HG02852 (cell line): Measurements from ENCODE around the gene MRPS5.

Source experiments
- ATAC-seq: cut with Tn5 transposase; IDR thresholded peaks from one replicate; pipeline ENCODE4 v1.9.1; 2021; ENCODE audit warnings: mild to moderate bottlenecking, moderate library complexity; ENCODE audit not compliant: unreplicated experiment

The MRPS5 gene

DNA sequence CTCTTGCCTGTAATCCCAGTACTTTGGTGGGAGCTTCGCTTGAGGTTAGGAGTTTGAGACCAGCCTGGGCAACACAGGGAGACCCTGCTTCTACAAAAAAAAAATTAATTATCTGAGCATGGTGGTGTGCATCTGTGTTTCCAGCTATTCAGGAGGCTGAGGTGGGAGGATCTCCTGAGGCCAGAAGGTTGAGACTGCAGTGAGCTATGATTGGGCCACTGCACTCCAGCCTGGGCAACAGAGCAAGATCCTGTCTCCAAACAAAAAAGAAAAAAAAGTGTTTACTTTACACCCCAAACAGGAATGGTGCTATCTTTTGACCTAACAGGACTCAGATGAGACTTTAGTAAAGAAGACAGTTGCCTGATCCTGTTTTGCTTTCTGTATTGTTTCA lies 60.5 kb downstream of the MRPS5 start:
- no peak for ATAC-seq

DNA sequence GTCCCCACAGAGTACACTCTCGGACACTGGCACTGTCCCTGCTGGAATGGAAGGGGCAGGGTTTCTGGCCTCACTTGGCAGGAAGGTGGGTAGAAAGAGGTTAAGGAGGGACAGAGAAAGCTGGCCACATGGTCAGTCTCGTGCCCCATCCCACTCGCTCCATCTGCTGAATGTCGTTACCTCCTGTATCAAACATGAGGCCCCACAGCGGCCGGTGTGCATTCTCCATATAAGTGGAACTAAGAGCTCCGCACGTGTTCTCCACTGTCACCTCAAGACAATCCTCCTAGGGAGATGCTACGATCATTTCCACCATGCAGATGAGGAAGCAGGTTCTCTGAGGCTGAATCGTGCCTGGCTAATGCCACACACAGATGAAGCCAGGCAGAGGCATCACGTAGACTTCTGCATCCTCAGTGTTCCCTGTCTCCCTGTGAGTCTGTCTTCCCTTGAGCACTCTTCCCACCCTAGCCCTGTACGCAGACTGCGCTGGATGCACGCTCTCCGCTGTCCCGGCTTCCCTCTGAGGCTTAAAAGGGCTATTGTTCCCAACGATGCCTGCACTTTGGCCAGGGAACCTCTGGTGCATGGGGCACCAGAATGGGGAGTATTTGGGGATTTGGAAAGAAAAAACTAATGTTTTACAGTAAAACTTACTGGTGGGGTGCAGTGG lies 61.0 kb downstream of the MRPS5 start:
- no peak for ATAC-seq

GRCh38 chr2:95059656-95060370 lies 61.8 kb downstream of the MRPS5 start:
- ATAC-seq: no peak

- ATAC-seq: no peak
These were observed 62.5 kb downstream of the MRPS5 start for GRCh38 chr2:95058989-95059641.

DNA sequence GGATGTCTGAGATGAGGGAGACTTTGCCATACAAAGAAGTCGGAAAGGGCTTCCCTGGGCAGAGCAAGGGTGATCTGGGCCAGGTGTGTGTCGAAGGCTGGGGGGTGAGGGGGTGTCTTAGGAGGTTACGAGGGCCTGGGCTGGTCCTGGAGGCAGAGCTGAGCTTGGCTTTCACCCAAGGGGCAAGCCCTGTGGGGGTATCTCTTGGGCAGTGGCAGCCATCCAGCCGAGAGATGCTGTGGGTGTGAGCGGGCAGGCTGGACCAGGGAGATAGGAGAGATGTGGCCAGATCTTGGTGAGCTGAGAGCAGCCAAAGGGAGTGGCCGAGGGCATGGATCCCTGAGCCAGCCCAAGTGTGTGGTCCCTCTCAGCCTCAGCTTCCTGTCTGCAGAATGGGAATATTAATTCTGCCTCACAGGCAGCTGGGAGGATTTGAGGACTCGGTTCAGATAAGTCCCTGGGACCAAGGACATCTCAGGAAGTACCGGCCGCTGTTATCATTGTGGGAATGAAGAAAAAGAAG lies 63.1 kb downstream of the MRPS5 start:
- no peak for ATAC-seq

DNA sequence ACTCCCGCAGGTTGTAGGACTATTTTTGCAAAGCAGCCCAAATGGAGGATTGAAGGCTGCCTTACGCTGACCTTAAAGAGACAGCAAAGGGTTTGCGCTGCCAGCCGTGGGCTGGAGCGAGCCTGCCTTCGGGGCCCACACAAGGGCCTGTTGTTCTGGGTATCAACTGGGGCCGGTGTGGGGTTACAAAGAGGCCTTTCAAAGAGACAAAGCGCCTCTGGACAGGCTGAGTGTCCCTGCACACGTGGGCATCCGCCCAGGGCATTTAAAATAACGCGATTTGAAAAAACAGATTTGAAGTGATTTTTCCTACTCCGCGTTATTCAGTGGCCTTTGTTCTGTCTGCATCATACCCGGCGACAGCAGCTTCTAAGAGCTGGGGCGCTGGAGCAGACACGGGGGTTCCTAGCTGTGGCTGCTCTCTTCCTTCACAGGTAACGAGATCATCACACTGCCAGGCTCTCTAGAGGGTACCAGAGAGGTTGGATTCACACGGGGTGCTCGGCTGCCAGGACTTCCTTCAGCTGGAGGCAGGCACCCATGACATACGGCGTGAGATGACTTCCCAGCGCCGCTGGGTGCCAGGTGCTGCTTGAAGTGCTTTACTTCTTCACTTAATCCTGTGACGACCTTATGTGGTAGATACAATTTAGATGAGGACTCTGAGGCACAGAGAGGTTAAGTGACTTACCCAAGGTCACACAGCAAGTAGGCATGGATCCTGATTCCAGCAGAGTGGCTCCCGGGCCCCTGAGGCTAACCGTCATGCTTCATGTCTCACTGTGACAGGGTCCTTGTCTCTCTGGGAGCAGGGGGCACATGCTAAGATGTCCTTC lies 63.9 kb downstream of the MRPS5 start:
- no peak for ATAC-seq

GRCh38 chr2:95056461-95057459 lies 64.8 kb downstream of the MRPS5 start:
- ATAC-seq: no peak

- ATAC-seq: no peak
These were observed 65.6 kb downstream of the MRPS5 start for GRCh38 chr2:95056044-95056443.

DNA sequence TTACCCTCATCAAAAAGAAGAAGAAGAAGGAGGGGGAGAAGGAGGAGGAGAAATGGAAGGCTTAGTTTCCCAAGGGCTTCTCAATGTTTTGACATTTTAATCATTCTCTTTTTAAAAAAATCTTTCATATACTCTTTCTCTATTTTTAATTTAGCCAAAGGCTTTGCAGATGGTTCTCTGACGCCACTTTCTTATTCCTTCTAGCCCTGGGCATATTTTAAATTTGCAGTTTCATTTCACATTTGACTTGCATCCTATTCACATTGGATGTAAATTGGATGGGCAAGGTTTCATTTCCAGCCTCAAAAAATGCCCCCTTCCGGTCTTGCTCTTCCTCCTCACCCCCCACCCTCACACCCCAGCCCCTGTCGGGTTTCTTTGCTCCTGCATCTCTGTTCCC lies 66.3 kb downstream of the MRPS5 start:
- ATAC-seq: no peak

GRCh38 chr2:95054016-95054415 lies 67.6 kb downstream of the MRPS5 start:
- ATAC-seq: no peak

DNA sequence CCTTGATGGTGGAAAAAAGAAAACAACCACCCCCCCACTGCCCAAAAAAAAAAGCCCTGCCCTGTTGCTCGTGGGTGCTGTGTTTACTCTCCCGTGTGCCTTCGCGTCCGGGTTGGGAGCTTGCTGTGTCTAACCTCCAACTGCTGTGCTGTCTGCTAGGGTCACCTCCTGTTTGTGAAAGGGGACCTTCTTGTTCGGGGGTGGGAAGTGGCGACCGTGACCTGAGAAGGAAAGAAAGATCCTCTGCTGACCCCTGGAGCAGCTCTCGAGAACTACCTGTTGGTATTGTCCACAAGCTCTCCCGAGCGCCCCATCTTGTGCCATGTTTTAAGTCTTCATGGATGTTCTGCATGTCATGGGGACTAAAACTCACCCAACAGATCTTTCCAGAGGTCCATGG lies 68.1 kb downstream of the MRPS5 start:
- no peak for ATAC-seq

DNA sequence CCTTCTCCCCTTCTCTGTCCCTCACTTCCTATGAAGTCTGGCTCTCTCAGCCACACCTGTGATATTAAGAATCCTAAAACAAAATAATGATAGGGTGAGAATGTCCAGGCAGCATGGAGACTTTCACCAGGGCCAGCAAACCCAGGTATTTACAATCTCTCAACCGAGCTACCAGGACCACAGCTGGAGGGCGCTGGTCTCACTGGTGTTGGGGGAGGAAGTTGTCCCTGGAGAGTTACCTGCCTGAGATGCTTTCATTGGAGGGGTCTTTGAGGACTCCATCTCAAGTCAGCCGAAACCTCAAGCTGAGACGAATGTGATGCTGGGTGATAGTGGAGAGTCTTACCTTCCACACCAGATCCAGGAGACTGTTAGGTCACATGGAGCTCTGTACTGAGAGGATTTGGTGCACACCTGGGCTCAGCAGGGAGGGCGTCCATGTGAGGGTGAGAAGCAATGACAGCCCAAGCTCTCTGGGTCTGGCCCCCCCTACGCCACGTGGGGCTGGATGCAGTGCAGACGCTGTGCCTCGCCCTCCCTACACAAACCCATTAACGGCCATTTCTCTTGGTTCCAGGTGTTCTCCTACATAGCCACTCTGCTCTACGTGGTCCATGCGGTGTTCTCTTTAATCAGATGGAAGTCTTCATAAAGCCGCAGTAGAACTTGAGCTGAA lies 68.7 kb downstream of the MRPS5 start:
- no peak for ATAC-seq

DNA sequence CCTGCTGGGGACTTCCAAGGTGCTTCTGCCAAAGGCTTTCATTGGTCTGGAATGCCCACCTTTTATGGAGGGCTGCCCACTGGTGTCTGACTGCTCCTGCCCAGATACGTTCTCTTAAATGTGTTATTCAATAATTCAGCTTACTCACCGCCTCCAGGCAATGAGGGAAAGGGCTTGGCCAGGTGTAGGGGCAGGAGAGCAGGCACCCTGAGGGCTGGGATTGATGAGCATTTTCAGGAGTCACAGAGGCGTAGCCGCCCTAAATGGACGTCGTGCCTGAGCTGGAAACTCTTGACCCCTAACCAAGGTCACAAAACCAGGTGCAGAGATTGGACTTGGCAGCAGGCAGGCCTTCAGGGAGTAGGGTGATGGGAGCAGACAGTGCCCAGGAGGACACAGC lies 69.3 kb downstream of the MRPS5 start:
- no peak for ATAC-seq

- ATAC-seq: no peak
These were observed 70.0 kb downstream of the MRPS5 start for GRCh38 chr2:95051626-95052025.

DNA sequence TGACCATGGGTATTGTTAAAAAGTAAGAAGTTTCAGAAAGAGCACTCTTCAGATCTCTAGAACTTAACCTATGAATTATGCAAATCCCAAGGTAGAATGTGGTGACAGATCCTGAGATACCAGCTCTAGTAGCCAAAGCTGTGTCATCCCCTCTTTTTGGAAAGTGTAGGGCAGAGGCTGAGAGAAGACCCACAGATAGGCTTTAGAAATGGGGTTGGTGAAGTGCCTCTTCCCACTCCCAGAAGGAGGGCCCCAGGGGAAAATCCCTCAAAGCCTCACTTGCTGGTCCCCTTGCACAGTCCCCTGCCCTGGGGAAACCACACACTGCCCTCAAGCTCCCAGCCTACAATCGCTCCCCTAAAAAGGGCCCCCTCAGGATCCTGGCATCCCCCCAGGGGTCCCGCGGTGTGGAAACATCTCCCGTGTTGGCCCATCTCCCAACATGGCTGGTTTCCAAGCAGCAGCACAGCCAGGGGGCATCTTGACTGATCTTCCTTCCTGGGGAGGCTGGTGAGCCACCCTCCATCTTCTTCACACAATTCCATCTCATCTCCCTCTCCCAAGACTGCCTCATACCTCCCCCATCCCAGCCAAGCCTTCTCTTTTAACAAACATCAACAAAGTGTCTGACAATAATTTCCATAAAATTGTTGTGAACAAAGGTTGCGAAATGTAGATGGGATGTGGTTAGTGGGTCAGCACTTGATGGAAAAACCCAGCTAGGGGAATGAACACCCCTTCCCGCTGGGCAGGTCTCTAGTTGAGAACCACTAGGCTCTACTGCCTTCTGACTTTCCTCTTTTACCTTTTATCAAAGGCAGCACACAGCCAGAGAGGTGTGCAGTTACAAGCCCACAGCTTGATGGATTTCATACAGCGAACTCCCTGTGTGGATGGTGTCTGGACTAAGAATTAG lies 71.0 kb downstream of the MRPS5 start:
- ATAC-seq: no peak

GRCh38 chr2:95049961-95050360 lies 71.6 kb downstream of the MRPS5 start:
- ATAC-seq: no peak

DNA sequence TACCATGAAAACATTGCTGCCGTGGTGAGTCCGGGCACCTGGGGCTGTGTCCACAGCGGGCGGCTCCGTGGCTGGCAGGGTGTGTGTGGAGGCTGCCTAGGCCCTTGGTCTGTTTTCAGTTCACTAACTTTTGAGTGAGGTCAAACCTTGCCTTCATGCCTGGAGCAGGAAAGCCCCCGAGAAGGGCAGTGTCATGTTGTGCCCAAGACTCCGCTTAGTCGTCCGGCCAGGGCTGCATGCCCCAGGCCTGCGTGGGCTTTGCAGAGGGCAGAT lies 72.0 kb downstream of the MRPS5 start:
- no peak for ATAC-seq

GRCh38 chr2:95048825-95049682 lies 72.6 kb downstream of the MRPS5 start:
- no peak for ATAC-seq
